CD14-positive monocyte (primary cell): ENCODE results near the gene RPLP1. TPM values are rescaled to one million over a fixed set of nuclear protein-coding genes. Genes with fewer than 3 reads are reported as not detected.

Experiments used
- DNase-seq, 3 donors: peaks; one replicate each; pipeline ENCODE4 v3.0.0-alpha.2; 2011 to 2022
- H2AFZ ChIP-seq: 2 replicates; pipeline ENCODE4 v1.6.0; 2012; ENCODE audit warnings: mild to moderate bottlenecking, low read depth, low read length, inconsistent platforms; ENCODE audit not compliant: insufficient read depth, poor library complexity, severe bottlenecking
- H3K27ac ChIP-seq, 2 donors: 1 replicate in 1 of 2; 2 replicates in 1 of 2; pipeline ENCODE4 v1.5.1; 2012 to 2013; ENCODE audit warnings: low read length in 2 of 2, control low read depth in 1 of 2, inconsistent platforms in 1 of 2, low read depth in 1 of 2, mild to moderate bottlenecking in 1 of 2
- H3K27me3 ChIP-seq, 2 donors: one replicate each; pipeline versions ENCODE4 v1.6.0 to v1.6.1; 2011 to 2013; ENCODE audit warnings: low read length in 2 of 2; ENCODE audit not compliant: control insufficient read depth in 2 of 2, insufficient read depth in 2 of 2
- H3K36me3 ChIP-seq, 2 donors: replicated peaks in 1 of 2; 1 replicate in 1 of 2; 2 replicates in 1 of 2; pipeline versions ENCODE4 v1.5.1 to v1.6.1; 2012 to 2013; ENCODE audit warnings: low read length in 2 of 2, control low read depth in 1 of 2, inconsistent platforms in 1 of 2, mild to moderate bottlenecking in 1 of 2; ENCODE audit not compliant: insufficient read depth in 2 of 2, control insufficient read depth in 1 of 2
- H3K4me1 ChIP-seq, 2 donors: 1 replicate in 1 of 2; 2 replicates in 1 of 2; pipeline versions ENCODE4 v1.5.1 to v1.6.1; 2012 to 2013; ENCODE audit warnings: low read length in 2 of 2, control low read depth in 1 of 2, inconsistent platforms in 1 of 2, mild to moderate bottlenecking in 1 of 2, moderate library complexity in 1 of 2; ENCODE audit not compliant: insufficient read depth in 2 of 2, control insufficient read depth in 1 of 2
- H3K4me2 ChIP-seq: replicated peaks from 2 replicates; pipeline ENCODE3; 2012; ENCODE audit warnings: low read length, moderate library complexity, mild to moderate bottlenecking; ENCODE audit not compliant: poor library complexity, severe bottlenecking; ENCODE audit errors: extremely low read depth
- H3K4me3 ChIP-seq, 3 experiments: fragments of 200-600 bp in 1 of 3; sonication (generic) in 1 of 3; replicated peaks in 1 of 3; 1 replicate in 2 of 3; 2 replicates in 1 of 3; pipeline ENCODE4 v1.5.1; 2011 to 2013; ENCODE audit warnings: low read length in 3 of 3, mild to moderate bottlenecking in 3 of 3, control low read depth in 2 of 3, low read depth in 2 of 3, inconsistent platforms in 1 of 3, moderate library complexity in 1 of 3
- H3K79me2 ChIP-seq: 2 replicates; pipeline ENCODE4 v1.6.0; 2012; ENCODE audit warnings: mild to moderate bottlenecking, control low read depth, inconsistent platforms, low read length, moderate library complexity; ENCODE audit not compliant: insufficient read depth
- H3K9ac ChIP-seq: 2 replicates; pipeline ENCODE4 v1.6.0; 2017; ENCODE audit warnings: low read length, mild to moderate bottlenecking; ENCODE audit not compliant: insufficient read depth, poor library complexity, severe bottlenecking
- H3K9me3 ChIP-seq, 2 donors: replicated peaks in 1 of 2; 1 replicate in 1 of 2; 2 replicates in 1 of 2; pipeline versions ENCODE4 v1.5.1 to v1.6.1; 2012 to 2013; ENCODE audit warnings: low read length in 2 of 2, control low read depth in 1 of 2; ENCODE audit not compliant: control insufficient read depth in 1 of 2, insufficient read depth in 1 of 2
- H4K20me1 ChIP-seq: 2 replicates; pipeline ENCODE4 v1.6.0; 2012; ENCODE audit warnings: mild to moderate bottlenecking, low read length, control low read depth, moderate library complexity; ENCODE audit not compliant: insufficient read depth
- H3K27ac Mint-ChIP-seq, 7 donors: one replicate each; pipeline ENCODE4 v1.8.0; 2020; ENCODE audit warnings: mild to moderate bottlenecking in 7 of 7, mixed read lengths in 7 of 7, moderate library complexity in 6 of 7, inconsistent platforms in 2 of 7
- H3K27me3 Mint-ChIP-seq, 3 donors: one replicate each; pipeline ENCODE4 v1.8.0; 2021 to 2022; ENCODE audit warnings: low read depth in 3 of 3, mild to moderate bottlenecking in 3 of 3, mixed read lengths in 3 of 3, moderate library complexity in 3 of 3, inconsistent platforms in 1 of 3
- H3K36me3 Mint-ChIP-seq, 2 donors: one replicate each; pipeline ENCODE4 v1.8.0; 2020; ENCODE audit warnings: mixed read lengths in 2 of 2, inconsistent platforms in 1 of 2, mild to moderate bottlenecking in 1 of 2
- H3K4me1 Mint-ChIP-seq: one replicate; pipeline ENCODE4 v1.8.0; 2020; ENCODE audit warnings: mild to moderate bottlenecking, mixed read lengths
- H3K4me3 Mint-ChIP-seq, 2 donors: one replicate each; pipeline ENCODE4 v1.8.0; 2020; ENCODE audit warnings: mild to moderate bottlenecking in 2 of 2, mixed read lengths in 2 of 2, moderate library complexity in 1 of 2
- H3K9me3 Mint-ChIP-seq, 7 donors: one replicate each; pipeline ENCODE4 v1.8.0; 2020 to 2022; ENCODE audit warnings: mixed read lengths in 7 of 7, mild to moderate bottlenecking in 6 of 7, moderate library complexity in 6 of 7, inconsistent platforms in 2 of 7
- CTCF ChIP-seq: fragments of 200-600 bp; IDR thresholded peaks from one replicate; pipeline ENCODE4 v1.8.0; 2022; ENCODE audit warnings: antibody characterized with exemption, mild to moderate bottlenecking
- WGBS: methylation state at CpG from one replicate; pipeline ENCODE4 v1.1.5; 2013; ENCODE audit warnings: missing lambda C conversion rate; ENCODE audit not compliant: insufficient coverage; 5-methylcytosine and 5-hydroxymethylcytosine counted together
- intact Hi-C, 2 donors: fragments of 100-400 bp; cut with micrococcal nuclease; formaldehyde crosslinking; loops; one replicate each; pipeline versions ENCODE4 v1.15.0 to v1.15.1; 2023
- polyA plus RNA-seq, 3 donors: library from polyadenylated mRNA; depleted of rRNA in 1 of 3; unstranded in 2 of 3; stranded (reverse) in 1 of 3; fragments of 300-500 nt in 2 of 3; fragments of >200 nt in 1 of 3; fragmentation: Illumina TruSeq in 2 of 3; gene quantifications; 1 replicate in 2 of 3; 2 replicates in 1 of 3; pipeline ENCODE4 v1.2.3, GENCODE V29; 2012 to 2021

Gene RPLP1
- polyA plus RNA-seq, 3 donors: 1,140 to 1,235 (median 1,177) TPM

DNA sequence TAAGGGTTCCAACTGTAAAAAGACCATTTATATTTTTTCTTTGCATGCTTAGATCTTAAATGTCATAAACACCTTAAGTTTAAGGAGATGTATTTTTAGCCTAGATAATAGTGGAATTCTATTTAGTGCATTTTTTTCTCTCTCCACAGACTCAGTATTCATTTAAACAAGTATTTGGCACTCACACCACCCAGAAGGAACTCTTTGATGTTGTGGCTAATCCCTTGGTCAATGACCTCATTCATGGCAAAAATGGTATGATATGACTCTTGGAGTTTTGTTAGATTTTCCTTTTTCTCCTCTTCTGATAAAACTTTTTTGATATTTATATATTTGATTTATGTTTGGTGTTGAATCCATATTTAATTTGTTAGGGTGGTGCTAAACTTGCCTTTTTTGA is 31.1 kb upstream of the RPLP1 start:
- peaks cover 46 to 77% of the 10 kb centered on the region in 2 donors for H3K36me3 Mint-ChIP-seq

GRCh38 chr15:69422336-69422895 is 30.2 kb upstream of the RPLP1 start:
- no peaks in the 10 kb centered on the region for H4K20me1 ChIP-seq
- H2AFZ ChIP-seq: no peak overlapping the region
- 100% methylated on average over 2 of the region's 4 CpGs for WGBS
- Mint-ChIP-seq H3K36me3 (peaks cover 50 to 84% of the 10 kb centered on the region in 2 donors), H3K27me3 (peaks cover 0 to 2% (median 0%) of the 10 kb centered on the region in 3 donors), H3K4me3 (no peak overlapping the region), H3K4me1 (no peaks in the 10 kb centered on the region), H3K9me3 (no peaks in the 10 kb centered on the region), H3K27ac (no peak overlapping the region)
- H3K9ac ChIP-seq: no peak overlapping the region
- H3K79me2 ChIP-seq: peaks cover 37% of the 10 kb centered on the region
- no peaks in the 10 kb centered on the region for H3K9me3 ChIP-seq
- H3K36me3 ChIP-seq: peaks cover 36 to 88% of the 10 kb centered on the region in 2 donors
- TF ChIP-seq CTCF: no peak
- intact Hi-C loops: no loop called here
- no peak overlapping the region for H3K27ac ChIP-seq
- no peaks in the 10 kb centered on the region for H3K4me1 ChIP-seq
- no peak for DNase-seq
- H3K27me3 ChIP-seq: no peaks in the 10 kb centered on the region
- H3K4me3 ChIP-seq: no peak overlapping the region
- H3K4me2 ChIP-seq: no peak overlapping the region

More for the DNA sequence above, 31.1 kb upstream of the RPLP1 start:
- Histone ChIP-seq H3K4me3 (no peak overlapping the region), H3K36me3 (peaks cover 32 to 80% of the 10 kb centered on the region in 2 donors), H4K20me1 (no peaks in the 10 kb centered on the region), H2AFZ (no peak overlapping the region), H3K9ac (no peak overlapping the region), H3K27me3 (no peaks in the 10 kb centered on the region), H3K4me1 (no peaks in the 10 kb centered on the region), H3K9me3 (no peaks in the 10 kb centered on the region), H3K27ac (no peak overlapping the region), H3K79me2 (peaks cover 42% of the 10 kb centered on the region), H3K4me2 (no peak overlapping the region)
- peaks cover 0 to 2% (median 0%) of the 10 kb centered on the region in 3 donors for H3K27me3 Mint-ChIP-seq
- no peak for DNase-seq
- no peak for TF ChIP-seq CTCF
- H3K9me3 Mint-ChIP-seq: no peaks in the 10 kb centered on the region
- H3K4me3 Mint-ChIP-seq: no peak overlapping the region
- no peaks in the 10 kb centered on the region for H3K4me1 Mint-ChIP-seq
- intact Hi-C loops: no loop called here
- no peak overlapping the region for H3K27ac Mint-ChIP-seq
